Suprapubic skin (tissue), 4 donors: Measurements from ENCODE around the gene GSG1L. TPM values are rescaled to one million over a fixed set of nuclear protein-coding genes. Genes with fewer than 3 reads are reported as not detected.

ENCODE experiments used
- DNase-seq, 2 donors: peaks; one replicate each; pipeline ENCODE4 v3.0.0-alpha.2; 2019; ENCODE audit warnings: low spot score in 2 of 2
- H3K27ac ChIP-seq: fragments of 200-600 bp; sonication (generic); one replicate; pipeline ENCODE4 v1.5.1; 2019
- H3K27me3 ChIP-seq: fragments of 200-600 bp; sonication (generic); one replicate; pipeline ENCODE4 v1.5.1; 2019
- H3K36me3 ChIP-seq: fragments of 200-600 bp; sonication (generic); one replicate; pipeline ENCODE4 v1.5.1; 2019
- H3K4me1 ChIP-seq: fragments of 200-600 bp; sonication (generic); one replicate; pipeline ENCODE4 v1.5.1; 2019
- H3K4me3 ChIP-seq: fragments of 200-600 bp; sonication (generic); one replicate; pipeline ENCODE4 v1.5.1; 2019; ENCODE audit warnings: mild to moderate bottlenecking
- H3K9me3 ChIP-seq: fragments of 200-600 bp; sonication (generic); one replicate; pipeline ENCODE4 v1.5.1; 2019
- CTCF ChIP-seq, 2 donors: fragments of 200-600 bp in 1 of 2; fragments of 450-650 bp in 1 of 2; sonication (generic) in 1 of 2; IDR thresholded peaks; one replicate each; pipeline ENCODE4 v1.5.1; 2016 to 2019; ENCODE audit warnings: antibody characterized with exemption in 2 of 2, mild to moderate bottlenecking in 1 of 2, moderate library complexity in 1 of 2
- EP300 ChIP-seq: sonication (generic); formaldehyde crosslinking; IDR thresholded peaks from one replicate; pipeline ENCODE4 v1.6.1; 2017; ENCODE audit warnings: antibody characterized with exemption
- POLR2A ChIP-seq, 2 donors: fragments of 450-650 bp; IDR thresholded peaks; one replicate each; pipeline ENCODE4 v1.6.1; 2017; ENCODE audit warnings: antibody characterized with exemption in 2 of 2, mild to moderate bottlenecking in 2 of 2, moderate library complexity in 2 of 2
- POLR2AphosphoS5 ChIP-seq, 3 donors: sonication (generic); formaldehyde crosslinking; IDR thresholded peaks; one replicate each; pipeline ENCODE4 v1.6.1; 2017; ENCODE audit warnings: antibody characterized with exemption in 3 of 3
- WGBS: methylation state at CpG from one replicate; pipeline ENCODE4 v1.1.5; 2018; 5-methylcytosine and 5-hydroxymethylcytosine counted together
- total RNA-seq, 4 donors: library from RNA; depleted of rRNA; stranded (reverse); fragments of >200 nt; gene quantifications; one replicate each; pipeline ENCODE4 v1.1.0, GENCODE V29; 2016

Gene GSG1L
- total RNA-seq, 4 donors from 2014 or later, result 0.64 to 1.7 TPM; not detected in 2

- H3K4me1 ChIP-seq, result peaks cover 2% of the 10 kb centered on the region
- no peak for DNase-seq
- no peak overlapping the region for H3K4me3 ChIP-seq
- H3K27ac ChIP-seq, result no peak overlapping the region
- WGBS, result 54% methylated on average over 31 of the region's 31 CpGs
- TF ChIP-seq EP300 (no peak), POLR2A (IDR thresholded peaks at IDR 0.05) (no peak), POLR2AphosphoS5 (IDR thresholded peaks at IDR 0.05) (no peak), CTCF (IDR thresholded peaks at IDR 0.05) (no peak)
- peaks cover 9% of the 10 kb centered on the region for H3K27me3 ChIP-seq
- H3K9me3 ChIP-seq, result no peaks in the 10 kb centered on the region
- no peaks in the 10 kb centered on the region for H3K36me3 ChIP-seq
Observed at GRCh38 chr16:28069971-28070794, 6.7 kb upstream of the GSG1L start.

- Histone ChIP-seq H3K9me3 (no peaks in the 10 kb centered on the region), H3K36me3 (no peaks in the 10 kb centered on the region), H3K27me3 (peaks cover 22% of the 10 kb centered on the region), H3K4me1 (peaks cover 2% of the 10 kb centered on the region), H3K4me3 (no peak overlapping the region), H3K27ac (no peak overlapping the region)
- WGBS, result 93% methylated on average over 7 of the region's 7 CpGs
- TF ChIP-seq EP300 (no peak), CTCF (IDR thresholded peaks at IDR 0.05) (no peak), POLR2AphosphoS5 (IDR thresholded peaks at IDR 0.05) (no peak), POLR2A (IDR thresholded peaks at IDR 0.05) (no peak)
- DNase-seq, result no peak
Observed at GRCh38 chr16:28068976-28069375, 5.5 kb upstream of the GSG1L start.

- H3K4me1 ChIP-seq, result peaks cover 12% of the 10 kb centered on the region
- H3K27me3 ChIP-seq, result peaks cover 33% of the 10 kb centered on the region
- no peak for DNase-seq
- no peak overlapping the region for H3K27ac ChIP-seq
- TF ChIP-seq EP300 (no peak), CTCF (IDR thresholded peaks at IDR 0.05) (no peak), POLR2A (IDR thresholded peaks at IDR 0.05) (no peak), POLR2AphosphoS5 (IDR thresholded peaks at IDR 0.05) (no peak)
- no peaks in the 10 kb centered on the region for H3K36me3 ChIP-seq
- H3K4me3 ChIP-seq, result no peak overlapping the region
- no peaks in the 10 kb centered on the region for H3K9me3 ChIP-seq
- 86% methylated on average over 14 of the region's 14 CpGs for WGBS
Observed at GRCh38 chr16:28067604-28068379, 4.3 kb upstream of the GSG1L start.

- 80% methylated on average over 15 of the region's 15 CpGs for WGBS
- no peak for TF ChIP-seq CTCF (IDR thresholded peaks at IDR 0.05)
Observed at GRCh38 chr16:28064706-28065249, 1.3 kb upstream of the GSG1L start.

GRCh38 chr16:28064150-28064549 lies 636 bp upstream of the GSG1L start:
- peaks cover 13% of the 10 kb centered on the region for H3K4me1 ChIP-seq
- no peak for TF ChIP-seq POLR2A (IDR thresholded peaks at IDR 0.05)
- no peak for TF ChIP-seq CTCF (IDR thresholded peaks at IDR 0.05)
- TF ChIP-seq POLR2AphosphoS5 (IDR thresholded peaks at IDR 0.05), result no peak
- TF ChIP-seq EP300, result no peak
- no peaks in the 10 kb centered on the region for H3K9me3 ChIP-seq
- DNase-seq, result no peak
- no peak overlapping the region for H3K4me3 ChIP-seq
- WGBS, result 33% methylated on average over 2 of the region's 3 CpGs
- peaks cover 68% of the 10 kb centered on the region for H3K27me3 ChIP-seq
- H3K27ac ChIP-seq, result no peak overlapping the region
- no peaks in the 10 kb centered on the region for H3K36me3 ChIP-seq

More at GRCh38 chr16:28064706-28065249, 1.3 kb upstream of the GSG1L start:
- DNase-seq, result no peak
- no peaks in the 10 kb centered on the region for H3K36me3 ChIP-seq
- H3K4me3 ChIP-seq, result no peak overlapping the region
- peaks cover 61% of the 10 kb centered on the region for H3K27me3 ChIP-seq
- peaks cover 13% of the 10 kb centered on the region for H3K4me1 ChIP-seq
- no peaks in the 10 kb centered on the region for H3K9me3 ChIP-seq
- no peak overlapping the region for H3K27ac ChIP-seq
